K562 (cell line): ENCODE results near the gene SMARCB1. TPM values are rescaled to one million over a fixed set of nuclear protein-coding genes. Genes with fewer than 3 reads are reported as not detected.

Experiments used
- DDX20 ChIP-seq: fragments of 450-650 bp; IDR thresholded peaks from 2 replicates; pipeline ENCODE4 v1.6.1; 2016; ENCODE audit warnings: missing genetic modification characterization, low read depth, mild to moderate bottlenecking, missing compliant biosample characterization, moderate library complexity
- ELK1 ChIP-seq: sonication (generic); formaldehyde crosslinking; IDR thresholded peaks from 2 replicates; pipeline ENCODE4 v1.8.1; 2022; ENCODE audit warnings: missing genetic modification reagents
- EP300 ChIP-seq: IDR thresholded peaks from 2 replicates; pipeline ENCODE4 v1.6.1; 2012; ENCODE audit warnings: low read length, improper control_type of control experiment
- NR2F6 ChIP-seq: fragments of 450-650 bp; formaldehyde crosslinking; IDR thresholded peaks from 2 replicates; pipeline ENCODE4 v1.4.0; 2020; ENCODE audit warnings: mild to moderate bottlenecking
- NR3C1 ChIP-seq: sonication (generic); formaldehyde crosslinking; IDR thresholded peaks from 2 replicates; pipeline ENCODE4 v1.8.1; 2022; ENCODE audit warnings: missing genetic modification reagents
- PHF8 ChIP-seq: fragments of 200-600 bp; sonication (generic); IDR thresholded peaks from 2 replicates; pipeline ENCODE4 v1.6.1; 2012; ENCODE audit warnings: mixed run types, mild to moderate bottlenecking, inconsistent platforms, low read length, moderate library complexity, borderline replicate concordance
- PHTF2 ChIP-seq: fragments of 250-450 bp; sonication (Bioruptor Pico); IDR thresholded peaks from 2 replicates; pipeline ENCODE4 v1.5.0; 2021; ENCODE audit warnings: mild to moderate bottlenecking
- RBM14 ChIP-seq: fragments of 200-400 bp; formaldehyde crosslinking; IDR thresholded peaks from 2 replicates; pipeline ENCODE4 v1.6.1; 2018; ENCODE audit warnings: low read depth, mild to moderate bottlenecking, low read length, moderate library complexity, borderline replicate concordance; ENCODE audit not compliant: insufficient read depth
- SMARCE1 ChIP-seq: fragments of 450-650 bp; IDR thresholded peaks from 2 replicates; pipeline ENCODE4 v1.7.1; 2016; ENCODE audit warnings: mild to moderate bottlenecking
- TFAM ChIP-seq: fragments of 250-450 bp; sonication (Bioruptor Pico); conservative IDR thresholded peaks from 2 replicates; pipeline ENCODE4 v1.5.0; 2021; ENCODE audit warnings: mild to moderate bottlenecking, moderate library complexity
- TRIM24 ChIP-seq, 2 experiments: fragments of 450-650 bp; IDR thresholded peaks; 2 replicates each; pipeline ENCODE4 v1.6.1; 2016
- ZBTB1 ChIP-seq: sonication (generic); formaldehyde crosslinking; IDR thresholded peaks from 2 replicates; pipeline ENCODE4 v1.8.1; 2023; ENCODE audit warnings: missing genetic modification reagents, low read depth, mild to moderate bottlenecking, borderline replicate concordance
- ZBTB7A ChIP-seq: IDR thresholded peaks from 2 replicates; pipeline ENCODE4 v1.6.1; 2011; ENCODE audit warnings: low read depth, mild to moderate bottlenecking, low read length, moderate library complexity, borderline replicate concordance; ENCODE audit not compliant: control insufficient read depth
- ZNF316 ChIP-seq: fragments of 450-650 bp; IDR thresholded peaks from 2 replicates; pipeline ENCODE4 v1.6.1; 2016
- ZNF76 ChIP-seq: fragments of 250-450 bp; sonication (Bioruptor Pico); IDR thresholded peaks from 2 replicates; pipeline ENCODE4 v1.4.0; 2020; ENCODE audit warnings: mild to moderate bottlenecking, moderate library complexity, borderline replicate concordance
- polyA plus RNA-seq, 8 experiments: library from polyadenylated mRNA; depleted of rRNA in 4 of 8; stranded (reverse) in 5 of 8; unstranded in 3 of 8; fragments of >200 nt; fragmentation: Nextera tagmentation in 2 of 8; fragmentation: Illumina TruSeq in 1 of 8; extraction: Ambion mirVana in 2 of 8; extraction: Trizol in 1 of 8; gene quantifications; 2 replicates each; pipeline versions ENCODE4 v1.2.1 to v1.2.3, GENCODE V29; 2011 to 2014; ENCODE audit warnings: inconsistent platforms in 1 of 8, missing spikeins in 1 of 8
- total RNA-seq, 7 experiments: library from RNA; depleted of rRNA in 6 of 7; stranded (reverse); fragments of >200 nt in 6 of 7; fragmentation: Illumina TruSeq in 2 of 7; extraction: Trizol in 2 of 7; gene quantifications; 2 replicates each; pipeline versions ENCODE4 v1.2.1 to v1.2.3, GENCODE V29; 2011 to 2021; ENCODE audit warnings: low replicate concordance in 1 of 7
- TF ChIP-seq, protein P1 (sequence below): IDR thresholded peaks from 2 replicates; pipeline ENCODE4 v1.6.1; 2012; ENCODE audit warnings: low read depth, low read length, improper control_type of control experiment, borderline replicate concordance
- TF ChIP-seq, protein P2 (sequence below): fragments of 250-450 bp; sonication (Bioruptor Pico); IDR thresholded peaks from 2 replicates; pipeline ENCODE4 v1.4.0; 2020; ENCODE audit warnings: borderline replicate concordance

The SMARCB1 gene
- total and polyA plus RNA-seq, 9 of the 15 experiments (the other 6 are each of a cell fraction or from before 2014, with no cell fraction given), result 1.2 to 113 (median 65.4) TPM

GRCh38 chr22:23857606-23858483 is 71.1 kb downstream of the SMARCB1 start, which contains the start of gene SLC2A11 (continued):
- TF ChIP-seq ZBTB7A (no peak), RBM14 (no peak), EP300 (no peak), PHTF2 (CRISPR knock-in tag) (no peak), SMARCE1 (0 out of 2 replicates have a peak, but pooled peaks have one; percentile 22), TRIM24 (IDR thresholded peaks at IDR 0.05) (no peak), ZNF76 (CRISPR knock-in tag) (no peak), NR3C1 (CRISPR knock-in tag) (no peak), TFAM (no peak), ELK1 (CRISPR knock-in tag) (no peak), DDX20 (tag) (no peak), ZBTB1 (no peak), PHF8 (peak; percentile 85), NR2F6 (CRISPR knock-in tag) (no peak), ZNF316 (peak; percentile 81)
- TF ChIP-seq, protein P1, sequence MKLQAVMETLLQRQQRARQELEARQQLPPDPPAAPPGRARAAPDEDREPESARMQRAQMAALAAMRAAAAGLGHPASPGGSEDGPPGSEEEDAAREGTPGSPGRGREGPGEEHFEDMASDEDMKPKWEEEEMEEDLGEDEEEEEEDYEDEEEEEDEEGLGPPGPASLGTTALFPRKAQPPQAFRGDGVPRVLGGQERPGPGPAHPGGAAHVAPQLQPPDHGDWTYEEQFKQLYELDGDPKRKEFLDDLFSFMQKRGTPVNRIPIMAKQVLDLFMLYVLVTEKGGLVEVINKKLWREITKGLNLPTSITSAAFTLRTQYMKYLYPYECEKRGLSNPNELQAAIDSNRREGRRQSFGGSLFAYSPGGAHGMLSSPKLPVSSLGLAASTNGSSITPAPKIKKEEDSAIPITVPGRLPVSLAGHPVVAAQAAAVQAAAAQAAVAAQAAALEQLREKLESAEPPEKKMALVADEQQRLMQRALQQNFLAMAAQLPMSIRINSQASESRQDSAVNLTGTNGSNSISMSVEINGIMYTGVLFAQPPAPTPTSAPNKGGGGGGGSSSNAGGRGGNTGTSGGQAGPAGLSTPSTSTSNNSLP, result no peak
- TF ChIP-seq, protein P2, sequence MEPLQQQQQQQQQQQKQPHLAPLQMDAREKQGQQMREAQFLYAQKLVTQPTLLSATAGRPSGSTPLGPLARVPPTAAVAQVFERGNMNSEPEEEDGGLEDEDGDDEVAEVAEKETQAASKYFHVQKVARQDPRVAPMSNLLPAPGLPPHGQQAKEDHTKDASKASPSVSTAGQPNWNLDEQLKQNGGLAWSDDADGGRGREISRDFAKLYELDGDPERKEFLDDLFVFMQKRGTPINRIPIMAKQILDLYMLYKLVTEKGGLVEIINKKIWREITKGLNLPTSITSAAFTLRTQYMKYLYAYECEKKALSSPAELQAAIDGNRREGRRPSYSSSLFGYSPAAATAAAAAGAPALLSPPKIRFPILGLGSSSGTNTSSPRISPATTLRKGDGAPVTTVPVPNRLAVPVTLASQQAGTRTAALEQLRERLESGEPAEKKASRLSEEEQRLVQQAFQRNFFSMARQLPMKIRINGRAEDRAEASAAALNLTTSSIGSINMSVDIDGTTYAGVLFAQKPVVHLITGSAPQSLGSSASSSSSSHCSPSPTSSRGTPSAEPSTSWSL (CRISPR knock-in tag), result no peak
